Adrenal gland (tissue), 12 donors: ENCODE data around the gene PFDN5. TPM values are rescaled to one million over a fixed set of nuclear protein-coding genes. Genes with fewer than 3 reads are reported as not detected.

Experiments used
- DNase-seq, 7 donors: peaks; one replicate each; pipeline ENCODE4 v3.0.0-alpha.2; 2019 to 2020
- H3K27ac ChIP-seq, 5 donors: fragments of 200-600 bp; sonication (generic) in 4 of 5; 1 replicate in 3 of 5; 2 replicates in 2 of 5; pipeline versions ENCODE4 v1.5.1 to v1.8.0; 2016 to 2020; ENCODE audit warnings: mild to moderate bottlenecking in 1 of 5
- H3K27me3 ChIP-seq: fragments of 200-600 bp; 2 replicates; pipeline ENCODE4 v1.8.0; 2021
- H3K36me3 ChIP-seq, 2 donors: fragments of 200-600 bp; replicated peaks in 1 of 2; 1 replicate in 1 of 2; 2 replicates in 1 of 2; pipeline versions ENCODE4 v1.5.1 to v1.8.0; 2018 to 2022
- H3K4me1 ChIP-seq, 2 donors: fragments of 200-600 bp; replicated peaks in 1 of 2; 1 replicate in 1 of 2; 2 replicates in 1 of 2; pipeline versions ENCODE4 v1.5.1 to v1.8.0; 2018 to 2021
- H3K4me3 ChIP-seq, 4 donors: fragments of 200-600 bp; sonication (generic) in 3 of 4; one replicate each; pipeline ENCODE4 v1.5.1; 2016 to 2018
- H3K9me3 ChIP-seq, 3 donors: fragments of 200-600 bp; sonication (generic) in 1 of 3; replicated peaks in 1 of 3; 1 replicate in 2 of 3; 2 replicates in 1 of 3; pipeline versions ENCODE4 v1.5.1 to v1.8.0; 2016 to 2021
- POLR2A ChIP-seq, 2 donors: fragments of 450-650 bp; IDR thresholded peaks; one replicate each; pipeline ENCODE4 v1.6.1; 2017; ENCODE audit warnings: antibody characterized with exemption in 2 of 2, mild to moderate bottlenecking in 2 of 2, moderate library complexity in 1 of 2
- WGBS, 4 donors: extraction: QIAGEN DNeasy Blood & Tissue Kit in 2 of 4; methylation state at CpG; one replicate each; pipeline versions ENCODE4 v1.1.5 to v1.1.7; 2013 to 2017; 5-methylcytosine and 5-hydroxymethylcytosine counted together
- intact Hi-C, 2 donors: fragments of 100-400 bp; cut with DNase I; formaldehyde crosslinking; loops; one replicate each; pipeline versions ENCODE4 v1.14.1 to v1.15.0; 2022 to 2023
- polyA plus RNA-seq, 3 donors: library from polyadenylated mRNA; stranded (reverse); fragments of 200-250 nt in 2 of 3; fragments of 350-450 nt in 1 of 3; fragmentation: Illumina TruSeq in 1 of 3; extraction: RNeasy Lipid Tissue Mini Kit (QIAGEN cat#74804) in 1 of 3; gene quantifications; one replicate each; pipeline ENCODE4 v1.2.3, GENCODE V29; 2013 to 2014
- total RNA-seq, 9 donors: library from RNA; depleted of rRNA in 4 of 9; stranded (reverse); fragments of >200 nt in 4 of 9; fragments of 120-200 nt in 1 of 9; fragmentation: NEBNext Ultra II Directional in 1 of 9; extraction: Animal tissue kit (Norgen Biotek cat#: 25700) in 1 of 9; gene quantifications; one replicate each; pipeline versions ENCODE4 v1.1.0 to v1.2.4, GENCODE V29; 2013 to 2023
- TF ChIP-seq, protein P1 (sequence below), 6 experiments: fragments of 450-650 bp in 4 of 6; fragments of 200-600 bp in 2 of 6; sonication (generic) in 1 of 6; IDR thresholded peaks; 1 replicate in 5 of 6; 2 replicates in 1 of 6; pipeline versions ENCODE4 v1.5.1 to v1.8.0; 2016 to 2021; ENCODE audit warnings: antibody characterized with exemption in 6 of 6, mild to moderate bottlenecking in 2 of 6, moderate library complexity in 1 of 6
- donor health status: healthy with polysubstance abuse.
- donor health status: Bipolar disorder and iron deficiency.
- donor health status: DM: yes; HTN: yes; CAD: no.
- donor health status: DM: no; HTN: no; CAD: no.
- donor health status: DM: no; HTN: no; CAD: no.
- donor health status: DM: yes; HTN: yes; CAD: no.

Gene PFDN5
- total and polyA plus RNA-seq, 12 donors = 501 to 2,052 (median 793) TPM

DNA sequence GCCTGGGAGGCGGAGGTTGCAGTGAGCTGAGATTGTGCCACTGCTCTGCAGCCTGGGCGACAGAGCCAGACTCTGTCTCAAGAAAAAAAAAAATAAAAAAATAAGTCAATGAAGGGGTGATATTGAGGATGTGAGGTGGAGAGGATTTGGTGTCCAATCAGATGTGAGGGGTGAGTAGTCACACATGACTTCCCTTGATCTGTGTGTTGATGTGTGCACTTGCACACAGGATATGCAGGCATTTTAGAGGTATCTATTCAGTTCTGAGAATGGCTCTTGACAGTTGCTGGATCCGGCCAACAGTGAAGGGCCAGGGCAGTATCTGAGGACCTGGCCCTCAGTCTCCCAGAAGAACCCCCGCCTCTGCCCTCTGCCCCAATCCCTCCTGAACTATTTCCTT lies 48.6 kb downstream of the PFDN5 start:
- H3K27ac ChIP-seq = no peak overlapping the region
- no peak overlapping the region for H3K4me3 ChIP-seq
- TF ChIP-seq, protein P1, sequence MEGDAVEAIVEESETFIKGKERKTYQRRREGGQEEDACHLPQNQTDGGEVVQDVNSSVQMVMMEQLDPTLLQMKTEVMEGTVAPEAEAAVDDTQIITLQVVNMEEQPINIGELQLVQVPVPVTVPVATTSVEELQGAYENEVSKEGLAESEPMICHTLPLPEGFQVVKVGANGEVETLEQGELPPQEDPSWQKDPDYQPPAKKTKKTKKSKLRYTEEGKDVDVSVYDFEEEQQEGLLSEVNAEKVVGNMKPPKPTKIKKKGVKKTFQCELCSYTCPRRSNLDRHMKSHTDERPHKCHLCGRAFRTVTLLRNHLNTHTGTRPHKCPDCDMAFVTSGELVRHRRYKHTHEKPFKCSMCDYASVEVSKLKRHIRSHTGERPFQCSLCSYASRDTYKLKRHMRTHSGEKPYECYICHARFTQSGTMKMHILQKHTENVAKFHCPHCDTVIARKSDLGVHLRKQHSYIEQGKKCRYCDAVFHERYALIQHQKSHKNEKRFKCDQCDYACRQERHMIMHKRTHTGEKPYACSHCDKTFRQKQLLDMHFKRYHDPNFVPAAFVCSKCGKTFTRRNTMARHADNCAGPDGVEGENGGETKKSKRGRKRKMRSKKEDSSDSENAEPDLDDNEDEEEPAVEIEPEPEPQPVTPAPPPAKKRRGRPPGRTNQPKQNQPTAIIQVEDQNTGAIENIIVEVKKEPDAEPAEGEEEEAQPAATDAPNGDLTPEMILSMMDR (IDR thresholded peaks at IDR 0.05) = no peak
- no peak for TF ChIP-seq POLR2A (IDR thresholded peaks at IDR 0.05)
- WGBS, 4 donors = 89 to 96% (median 95%) methylated on average over 4 of the region's 4 CpGs
- H3K9me3 ChIP-seq = no peaks in the 10 kb centered on the region
- intact Hi-C loops = loop anchor here in 1 of 2 donors (10.0 kb wide), 1 partner anchor 171 kb away; no protein-coding TSS in a partner anchor
- DNase-seq = no peak
- peaks cover 0 to 12% of the 10 kb centered on the region in 2 donors for H3K4me1 ChIP-seq
- H3K27me3 ChIP-seq = peaks cover 1% of the 10 kb centered on the region
- H3K36me3 ChIP-seq = no peaks in the 10 kb centered on the region

GRCh38 chr12:53344487-53344823 lies 49.1 kb downstream of the PFDN5 start:
- peaks cover 0 to 12% of the 10 kb centered on the region in 2 donors for H3K4me1 ChIP-seq
- H3K27me3 ChIP-seq = no peaks in the 10 kb centered on the region
- 3 to 8% (median 6%) methylated on average over 2 to 19 of the region's 19 CpGs for WGBS, 4 donors
- intact Hi-C loops = loop anchor here in 1 of 2 donors (10.0 kb wide), 1 partner anchor 170 kb away; no protein-coding TSS in a partner anchor
- no peak for DNase-seq
- no peak for TF ChIP-seq POLR2A (IDR thresholded peaks at IDR 0.05)
- TF ChIP-seq, protein P1 (IDR thresholded peaks at IDR 0.05) = no peak
- peak overlapping the region in 1 of 4 donors; percentile 81 for H3K4me3 ChIP-seq
- H3K27ac ChIP-seq = peak overlapping the region in 3 of 5 donors; percentile 71 to 90 (median 84)
- H3K9me3 ChIP-seq = no peaks in the 10 kb centered on the region
- no peaks in the 10 kb centered on the region for H3K36me3 ChIP-seq

DNA sequence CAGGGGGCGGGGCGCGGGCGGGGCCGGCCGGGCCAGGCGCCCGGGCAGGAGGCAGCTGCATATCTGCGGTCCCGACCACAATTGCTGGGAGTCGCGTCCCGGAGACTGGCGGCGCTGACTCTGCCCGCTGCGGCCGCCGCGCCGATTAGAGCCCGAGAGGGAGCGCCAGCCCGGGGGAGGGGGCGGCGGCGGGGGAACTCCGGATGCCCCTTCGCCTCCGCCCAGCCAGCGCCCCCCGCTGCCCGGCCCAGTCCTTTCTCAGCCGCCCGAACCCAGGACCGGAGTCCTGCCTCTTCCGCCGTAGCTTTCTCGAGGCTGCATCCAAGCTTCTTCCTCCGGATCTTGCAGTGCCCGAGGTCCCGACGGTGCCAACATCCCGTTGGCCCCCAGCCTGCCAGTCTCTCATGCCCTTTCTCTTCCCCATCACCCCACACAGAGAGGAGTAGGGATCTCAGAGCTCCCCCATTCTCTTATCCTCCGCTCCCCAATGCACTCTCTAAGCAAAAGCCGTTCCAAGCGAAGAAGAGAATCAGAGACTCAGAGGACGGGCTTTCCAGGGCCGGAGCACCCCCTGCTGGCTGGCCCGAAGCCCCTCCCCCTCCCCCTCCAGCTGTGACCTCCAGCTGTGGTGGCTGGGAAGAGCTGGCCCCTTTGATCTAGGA lies 49.6 kb downstream of the PFDN5 start:
- Histone ChIP-seq H3K4me3 (peak overlapping the region in 3 of 4 donors; percentile 62 to 90 (median 81)), H3K27ac (peak overlapping the region; percentile 11 to 90 (median 71)), H3K4me1 (peaks cover 0 to 12% of the 10 kb centered on the region in 2 donors), H3K27me3 (no peaks in the 10 kb centered on the region), H3K9me3 (no peaks in the 10 kb centered on the region), H3K36me3 (no peaks in the 10 kb centered on the region)
- DNase-seq = peak; percentile 76 to 88 (median 83)
- intact Hi-C loops = loop anchor here in 1 of 2 donors (10.0 kb wide), 1 partner anchor 170 kb away; no protein-coding TSS in a partner anchor
- WGBS, 4 donors = 0 to 1% (median 0%) methylated on average over 14 to 48 of the region's 50 CpGs
- TF ChIP-seq, protein P1 (IDR thresholded peaks at IDR 0.05) = peak; percentile 43 to 78 (median 68)
- TF ChIP-seq POLR2A (IDR thresholded peaks at IDR 0.05) = peak in 1 of 2 donors; percentile 54

DNA sequence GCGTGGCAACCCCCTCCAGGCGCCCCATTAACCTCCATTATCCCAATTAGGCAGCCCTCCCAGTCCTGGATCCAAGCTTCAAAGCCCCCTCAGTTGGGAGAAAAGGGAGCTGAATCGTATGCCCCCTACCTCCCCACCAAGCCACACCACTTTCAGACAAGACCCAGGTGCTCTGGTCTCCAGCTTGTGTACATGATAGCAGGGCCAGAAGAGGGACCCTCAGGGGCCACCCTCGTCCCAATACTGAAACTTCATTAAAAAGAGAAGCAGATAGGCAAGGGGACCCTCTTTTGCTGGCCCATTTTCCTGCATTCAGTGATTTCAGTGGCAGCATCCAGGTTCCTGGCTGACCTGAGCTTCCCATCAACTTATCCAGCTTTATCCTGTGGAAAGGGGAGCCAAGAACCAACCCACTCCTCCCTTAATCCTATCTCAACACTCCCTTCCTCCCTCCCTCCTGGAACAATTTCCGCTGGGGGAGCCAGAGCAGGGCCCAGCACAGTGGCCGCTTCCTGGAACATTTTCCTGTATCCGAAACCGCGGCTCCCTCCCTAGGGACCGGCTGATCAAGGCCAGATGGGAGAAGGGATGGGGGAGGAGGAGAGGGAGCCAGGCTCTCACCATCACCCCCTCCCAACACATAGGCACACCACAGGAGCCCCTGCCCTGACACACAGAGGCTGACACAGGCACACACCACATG lies 50.3 kb downstream of the PFDN5 start:
- H3K27ac ChIP-seq = peak overlapping the region; percentile 11 to 90 (median 71)
- no peaks in the 10 kb centered on the region for H3K27me3 ChIP-seq
- intact Hi-C loops = loop anchor here in 1 of 2 donors (10.0 kb wide), 1 partner anchor 169 kb away; no protein-coding TSS in a partner anchor
- no peak for TF ChIP-seq POLR2A (IDR thresholded peaks at IDR 0.05)
- TF ChIP-seq, protein P1 (IDR thresholded peaks at IDR 0.05) = peak in 1 of 6 experiments; percentile 25
- H3K4me1 ChIP-seq = peaks cover 0 to 12% of the 10 kb centered on the region in 2 donors
- H3K9me3 ChIP-seq = no peaks in the 10 kb centered on the region
- DNase-seq = peak in 3 of 7 donors; percentile 21 to 40 (median 29)
- H3K4me3 ChIP-seq = peak overlapping the region in 1 of 4 donors; percentile 81
- no peaks in the 10 kb centered on the region for H3K36me3 ChIP-seq
- 19 to 36% (median 22%) methylated on average over 8 to 10 of the region's 10 CpGs for WGBS, 4 donors
